ENCODE data around the gene ZNF627. TPM values are rescaled to one million over a fixed set of nuclear protein-coding genes. Genes with fewer than 3 reads are reported as not detected.
"Not testable (repeated sequence)": the region's sequence is repeated elsewhere in the genome, so short reads cannot be mapped to it uniquely, and the experiment has no call there.

ZNF627 gene
- total RNA-seq, 6 experiments from 2014 or later = 5.7 to 8.7 (median 7.5) TPM

DNA sequence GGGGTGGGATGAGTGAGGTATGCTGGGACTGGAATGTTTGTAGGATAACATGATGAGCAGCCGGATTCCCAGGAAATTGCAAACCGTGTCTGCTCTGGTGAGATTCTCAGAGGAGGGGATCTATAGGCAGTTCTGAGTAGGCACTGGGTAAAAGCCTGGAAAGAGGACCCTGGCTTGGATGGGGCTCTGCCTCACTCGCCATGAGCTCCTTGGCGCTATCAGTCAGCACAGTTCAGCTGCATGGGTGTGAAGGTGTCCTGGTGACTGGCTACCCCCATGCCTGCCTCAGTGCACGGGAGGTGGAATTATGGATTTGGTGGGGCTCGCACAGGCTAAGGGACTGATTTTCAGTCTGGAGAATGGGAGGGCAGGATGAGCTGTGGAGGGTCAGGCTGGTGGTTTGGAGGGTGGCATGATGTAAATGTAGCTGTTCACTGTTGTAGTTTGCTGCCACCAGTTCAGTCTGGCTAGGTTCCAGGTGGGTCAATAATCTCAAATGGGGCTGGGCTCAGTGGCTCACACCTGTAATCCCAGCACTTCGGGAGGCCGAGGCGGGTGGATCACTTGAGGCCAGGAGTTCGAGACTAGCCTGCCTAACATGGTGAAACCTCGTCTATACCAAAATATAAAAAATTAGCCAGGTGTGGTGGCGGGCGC is 9.2 kb upstream of the ZNF627 start:
- no peaks in the 10 kb centered on the region for H3K36me3 Mint-ChIP-seq (ENCODE audit: low read depth)

DNA sequence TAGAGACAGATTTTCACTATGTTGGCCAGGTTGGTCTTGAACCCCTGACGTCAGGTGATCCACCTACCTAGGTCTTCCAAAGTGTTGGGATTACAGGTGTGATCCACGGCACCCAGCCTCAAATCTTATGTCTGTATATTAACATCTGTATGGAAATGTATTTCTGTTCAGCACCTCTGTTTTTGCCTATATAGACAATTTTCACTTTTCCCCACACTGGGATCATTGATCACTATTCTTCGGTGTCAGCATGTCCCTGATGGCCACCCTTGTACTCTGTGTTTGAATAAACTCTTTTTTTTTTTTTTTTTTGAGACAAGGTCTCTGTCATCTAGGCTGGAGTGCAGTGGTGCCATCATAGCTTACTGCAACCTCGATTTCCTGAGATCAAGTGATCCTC is 3.2 kb upstream of the ZNF627 start:
- H3K9me3 Mint-ChIP-seq = no peaks in the 10 kb centered on the region
- peaks cover 10% of the 10 kb centered on the region for H3K36me3 Mint-ChIP-seq (ENCODE audit: low read depth)
- H3K27ac Mint-ChIP-seq = no peak overlapping the region
- no peak for TF ChIP-seq CTCF (IDR thresholded peaks at IDR 0.05)
- no peak for DNase-seq
- H3K4me1 Mint-ChIP-seq (ENCODE audit: low read depth) = peaks cover 13% of the 10 kb centered on the region
- no peak overlapping the region for H3K4me3 Mint-ChIP-seq
- H3K27me3 Mint-ChIP-seq (ENCODE audit: insufficient read depth) = no peaks in the 10 kb centered on the region; the same call in 1 of the 2 replicates

More for the DNA sequence above, 9.2 kb upstream of the ZNF627 start:
- Mint-ChIP-seq H3K9me3 (no peaks in the 10 kb centered on the region), H3K27me3 (ENCODE audit: insufficient read depth) (peaks cover 10% of the 10 kb centered on the region), H3K27ac (no peak overlapping the region), H3K4me1 (ENCODE audit: low read depth) (peaks cover 10% of the 10 kb centered on the region), H3K4me3 (peak overlapping the region; percentile 57)
- peak; percentile 47 for TF ChIP-seq CTCF (IDR thresholded peaks at IDR 0.05)
- DNase-seq = no peak

- Mint-ChIP-seq H3K4me3 (no peak overlapping the region), H3K27ac (peak overlapping the region; percentile 90; the same call in 1 of the 2 replicates), H3K27me3 (ENCODE audit: insufficient read depth) (no peaks in the 10 kb centered on the region; the same call in 1 of the 2 replicates), H3K36me3 (ENCODE audit: low read depth) (peaks cover 24% of the 10 kb centered on the region), H3K9me3 (no peaks in the 10 kb centered on the region), H3K4me1 (ENCODE audit: low read depth) (peaks cover 21% of the 10 kb centered on the region)
- TF ChIP-seq CTCF (IDR thresholded peaks at IDR 0.05) = no peak
- DNase-seq = no peak
Observed at GRCh38 chr19:11596156-11596555, 1.1 kb upstream of the ZNF627 start.

DNA sequence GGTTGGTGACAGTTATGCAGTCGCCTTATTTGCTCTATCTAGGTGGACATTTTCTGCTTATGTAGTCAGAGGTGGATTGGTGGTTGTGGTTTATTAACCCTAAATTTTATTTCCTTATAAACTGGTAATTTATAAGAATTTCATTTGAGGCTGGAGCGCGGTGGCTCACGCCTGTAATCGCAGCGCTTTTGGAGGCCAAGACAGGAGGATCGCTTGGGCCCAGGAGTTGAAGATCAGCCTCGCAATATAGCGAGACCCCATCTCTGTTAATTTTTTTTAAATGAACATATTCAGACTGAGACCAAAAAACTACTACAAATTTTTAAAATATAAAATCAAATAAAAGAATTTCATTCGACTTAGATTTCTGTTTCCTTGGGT is 810 bp downstream of the ZNF627 start:
- Mint-ChIP-seq H3K27ac (peak overlapping the region; percentile 96), H3K4me3 (peak overlapping the region; percentile 100), H3K4me1 (ENCODE audit: low read depth) (peaks cover 25% of the 10 kb centered on the region), H3K9me3 (no peaks in the 10 kb centered on the region), H3K36me3 (ENCODE audit: low read depth) (peaks cover 37% of the 10 kb centered on the region), H3K27me3 (ENCODE audit: insufficient read depth) (no peaks in the 10 kb centered on the region; the same call in none of the 2 replicates)
- DNase-seq = peak; percentile 8
- no peak for TF ChIP-seq CTCF (IDR thresholded peaks at IDR 0.05)

DNA sequence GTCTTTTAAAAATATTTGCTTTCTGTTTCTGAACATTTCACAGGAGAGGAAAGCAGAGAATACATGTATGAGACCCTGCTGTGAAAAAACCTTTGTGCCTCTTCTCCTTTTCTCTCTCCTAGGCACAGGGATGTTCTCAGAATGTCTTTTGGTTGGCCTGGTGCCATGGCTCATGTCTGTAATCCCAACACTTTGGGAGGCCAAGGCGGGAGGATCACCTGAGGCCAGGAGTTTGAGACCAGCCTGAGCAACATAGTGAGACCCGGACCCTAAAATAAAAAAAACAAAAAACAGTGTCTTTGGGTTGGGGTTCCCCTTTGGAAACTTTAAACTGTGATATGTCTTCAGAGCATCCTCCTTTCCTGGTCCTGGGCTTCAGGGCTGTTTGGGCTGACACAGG is 1.5 kb downstream of the ZNF627 start:
- TF ChIP-seq CTCF (IDR thresholded peaks at IDR 0.05) = no peak
- H3K9me3 Mint-ChIP-seq = no peaks in the 10 kb centered on the region
- peak overlapping the region; percentile 100 for H3K4me3 Mint-ChIP-seq
- no peaks in the 10 kb centered on the region; the same call in none of the 2 replicates for H3K27me3 Mint-ChIP-seq (ENCODE audit: insufficient read depth)
- peaks cover 25% of the 10 kb centered on the region for H3K4me1 Mint-ChIP-seq (ENCODE audit: low read depth)
- no peak for DNase-seq
- peaks cover 43% of the 10 kb centered on the region for H3K36me3 Mint-ChIP-seq (ENCODE audit: low read depth)
- H3K27ac Mint-ChIP-seq = no peak overlapping the region

GRCh38 chr19:11599704-11600103 is 2.4 kb downstream of the ZNF627 start:
- H3K27me3 Mint-ChIP-seq (ENCODE audit: insufficient read depth); H3K27ac Mint-ChIP-seq; H3K4me3 Mint-ChIP-seq; DNase-seq; H3K9me3 Mint-ChIP-seq: not testable (repeated sequence)
- peaks cover 25% of the 10 kb centered on the region for H3K4me1 Mint-ChIP-seq (ENCODE audit: low read depth)
- peaks cover 52% of the 10 kb centered on the region for H3K36me3 Mint-ChIP-seq (ENCODE audit: low read depth)

Data from HFFc6 (cell line).